HG03378 (cell line): Measurements from ENCODE around the gene INTS1.
"Not testable (repeated sequence)": the region's sequence is repeated elsewhere in the genome, so short reads cannot be mapped to it uniquely, and the experiment has no call there.

Experiments
- ATAC-seq: cut with Tn5 transposase; IDR thresholded peaks from one replicate; pipeline ENCODE4 v1.9.1; 2021; ENCODE audit warnings: mild to moderate bottlenecking, moderate library complexity; ENCODE audit not compliant: unreplicated experiment

Gene INTS1

GRCh38 chr7:1449501-1449900 is 54.7 kb downstream of the INTS1 start:
- ATAC-seq: no peak

GRCh38 chr7:1448958-1449357 is 55.2 kb downstream of the INTS1 start:
- ATAC-seq: no peak

- no peak for ATAC-seq
These were observed 56.5 kb downstream of the INTS1 start for GRCh38 chr7:1447551-1448244.

GRCh38 chr7:1447112-1447511 is 57.1 kb downstream of the INTS1 start:
- no peak for ATAC-seq

- ATAC-seq: no peak
These were observed 57.6 kb downstream of the INTS1 start for GRCh38 chr7:1446620-1447032.

GRCh38 chr7:1446026-1446425 is 58.2 kb downstream of the INTS1 start:
- ATAC-seq: not testable (repeated sequence)

GRCh38 chr7:1445341-1445740 is 58.8 kb downstream of the INTS1 start:
- no peak for ATAC-seq

GRCh38 chr7:1444925-1445322 is 59.3 kb downstream of the INTS1 start:
- ATAC-seq: no peak

GRCh38 chr7:1444214-1444924 is 59.8 kb downstream of the INTS1 start:
- no peak for ATAC-seq

GRCh38 chr7:1443587-1444200 is 60.5 kb downstream of the INTS1 start:
- ATAC-seq: not testable (repeated sequence)

- ATAC-seq: no peak
These were observed 61.6 kb downstream of the INTS1 start for GRCh38 chr7:1442355-1443124.

- ATAC-seq: no peak
These were observed 62.4 kb downstream of the INTS1 start for GRCh38 chr7:1441615-1442354.

- ATAC-seq: no peak
These were observed 63.6 kb downstream of the INTS1 start for GRCh38 chr7:1440620-1441019.

GRCh38 chr7:1439373-1440363 is 64.5 kb downstream of the INTS1 start:
- no peak for ATAC-seq

- no peak for ATAC-seq
These were observed 65.4 kb downstream of the INTS1 start for GRCh38 chr7:1438821-1439220.

GRCh38 chr7:1438208-1438607 is 66.0 kb downstream of the INTS1 start:
- no peak for ATAC-seq

- ATAC-seq: no peak
These were observed 66.9 kb downstream of the INTS1 start for GRCh38 chr7:1437155-1437880.

- ATAC-seq: no peak
These were observed 67.6 kb downstream of the INTS1 start for GRCh38 chr7:1436608-1437007.
